Activated T-helper 2 cell treated with anti-CD3 and anti-CD28 coated beads, Interferon-gamma antibody, Interleukin-2, Interleukin-4, amounts not matched to agents 10 μg/mL and 5 μg/mL and 100 μg/mL, durations not matched to agents 14 hours and 24 hours and 36 hours (primary cell): ENCODE data around the gene UBE3D. TPM values are rescaled to one million over a fixed set of nuclear protein-coding genes. Genes with fewer than 3 reads are reported as not detected.
A peak's percentile ranks its signal among the peaks of the same experiment; 100 is the strongest.

Experiments
- DNase-seq: peaks from one replicate; pipeline ENCODE4 v3.0.0; 2021; ENCODE audit warnings: low spot score
- H3K27ac Mint-ChIP-seq: one replicate; pipeline ENCODE4 v1.8.0; 2021; ENCODE audit warnings: mixed read lengths
- H3K27me3 Mint-ChIP-seq: one replicate; pipeline ENCODE4 v1.8.0; 2021; ENCODE audit warnings: low read depth, mixed read lengths
- H3K36me3 Mint-ChIP-seq: one replicate; pipeline ENCODE4 v1.8.0; 2021; ENCODE audit warnings: low read depth, mixed read lengths
- H3K4me1 Mint-ChIP-seq: one replicate; pipeline ENCODE4 v1.8.0; 2021; ENCODE audit warnings: low read depth, mixed read lengths
- H3K4me3 Mint-ChIP-seq: one replicate; pipeline ENCODE4 v1.8.0; 2021; ENCODE audit warnings: low read depth, mild to moderate bottlenecking, moderate library complexity, mixed read lengths
- H3K9me3 Mint-ChIP-seq: one replicate; pipeline ENCODE4 v1.8.0; 2021; ENCODE audit warnings: mixed read lengths
- intact Hi-C: fragments of 100-400 bp; cut with micrococcal nuclease; formaldehyde crosslinking; loops from one replicate; pipeline ENCODE4 v1.15.1; 2023
- total RNA-seq: library from RNA; stranded (reverse); gene quantifications from 2 replicates; pipeline ENCODE4 v1.2.3, GENCODE V29; 2022

UBE3D gene
- total RNA-seq: 6.9 and 7.1 TPM in 2 replicates

GRCh38 chr6:83065511-83066192 is at the start of gene UBE3D:
TSS of gene UBE3D (minus strand) at chr6:83065841. CDS start at chr6:83065718, 123 bp downstream.
- peak; percentile 87 for DNase-seq

GRCh38 chr6:83114164-83114563 is 48.5 kb upstream of the UBE3D start:
- DNase-seq: no peak
- Mint-ChIP-seq H3K4me1 (no peaks in the 10 kb centered on the region), H3K27me3 (no peaks in the 10 kb centered on the region), H3K27ac (no peak overlapping the region), H3K4me3 (no peak overlapping the region), H3K36me3 (peaks cover 4% of the 10 kb centered on the region), H3K9me3 (no peaks in the 10 kb centered on the region)
- intact Hi-C loops: no loop called here

More at GRCh38 chr6:83065511-83066192, at the start of gene UBE3D:
- peak within 1 kb of the TSS; percentile 89 for H3K4me3 Mint-ChIP-seq
- intact Hi-C loops: loop anchor here (2.0 to 10.0 kb wide), 5 partner anchors 227 to 1311 kb away; partner anchors contain the start of genes IBTK and TENT5A
- H3K27me3 Mint-ChIP-seq: no peaks in the 10 kb centered on the region
- peaks cover 31% of the 10 kb centered on the region for H3K4me1 Mint-ChIP-seq
- H3K27ac Mint-ChIP-seq: peak within 1 kb of the TSS; percentile 82
- peaks cover 3% of the 10 kb centered on the region for H3K36me3 Mint-ChIP-seq
- no peaks in the 10 kb centered on the region for H3K9me3 Mint-ChIP-seq

GRCh38 chr6:83113258-83113657 is 47.6 kb upstream of the UBE3D start:
- DNase-seq: no peak
- H3K27me3 Mint-ChIP-seq: no peaks in the 10 kb centered on the region
- H3K36me3 Mint-ChIP-seq: peaks cover 4% of the 10 kb centered on the region
- intact Hi-C loops: no loop called here
- H3K4me1 Mint-ChIP-seq: no peaks in the 10 kb centered on the region
- no peak overlapping the region for H3K4me3 Mint-ChIP-seq
- no peak overlapping the region for H3K27ac Mint-ChIP-seq
- no peaks in the 10 kb centered on the region for H3K9me3 Mint-ChIP-seq

- intact Hi-C loops: no loop called here
- H3K4me1 Mint-ChIP-seq: no peaks in the 10 kb centered on the region
- H3K36me3 Mint-ChIP-seq: peaks cover 8% of the 10 kb centered on the region
- no peaks in the 10 kb centered on the region for H3K9me3 Mint-ChIP-seq
- H3K4me3 Mint-ChIP-seq: no peak overlapping the region
- DNase-seq: no peak
- H3K27ac Mint-ChIP-seq: no peak overlapping the region
- H3K27me3 Mint-ChIP-seq: no peaks in the 10 kb centered on the region
These were observed 42.7 kb upstream of the UBE3D start for GRCh38 chr6:83108378-83108777.

GRCh38 chr6:83098589-83098988 is 32.9 kb upstream of the UBE3D start:
- no peaks in the 10 kb centered on the region for H3K27me3 Mint-ChIP-seq
- no peak overlapping the region for H3K27ac Mint-ChIP-seq
- no peaks in the 10 kb centered on the region for H3K9me3 Mint-ChIP-seq
- no peak overlapping the region for H3K4me3 Mint-ChIP-seq
- no peak for DNase-seq
- intact Hi-C loops: no loop called here
- no peaks in the 10 kb centered on the region for H3K4me1 Mint-ChIP-seq
- peaks cover 6% of the 10 kb centered on the region for H3K36me3 Mint-ChIP-seq

GRCh38 chr6:83097675-83098074 is 32.0 kb upstream of the UBE3D start:
- peaks cover 6% of the 10 kb centered on the region for H3K36me3 Mint-ChIP-seq
- no peak overlapping the region for H3K4me3 Mint-ChIP-seq
- no peaks in the 10 kb centered on the region for H3K27me3 Mint-ChIP-seq
- no peaks in the 10 kb centered on the region for H3K9me3 Mint-ChIP-seq
- no peak for DNase-seq
- intact Hi-C loops: no loop called here
- H3K27ac Mint-ChIP-seq: no peak overlapping the region
- no peaks in the 10 kb centered on the region for H3K4me1 Mint-ChIP-seq

- intact Hi-C loops: no loop called here
- Mint-ChIP-seq H3K4me3 (no peak overlapping the region), H3K27me3 (no peaks in the 10 kb centered on the region), H3K36me3 (peaks cover 4% of the 10 kb centered on the region), H3K9me3 (no peaks in the 10 kb centered on the region), H3K27ac (no peak overlapping the region), H3K4me1 (no peaks in the 10 kb centered on the region)
- DNase-seq: no peak
These were observed 31.6 kb upstream of the UBE3D start for GRCh38 chr6:83097204-83097603.

- no peaks in the 10 kb centered on the region for H3K27me3 Mint-ChIP-seq
- intact Hi-C loops: no loop called here
- no peaks in the 10 kb centered on the region for H3K4me1 Mint-ChIP-seq
- no peak overlapping the region for H3K4me3 Mint-ChIP-seq
- H3K9me3 Mint-ChIP-seq: no peaks in the 10 kb centered on the region
- H3K27ac Mint-ChIP-seq: no peak overlapping the region
- no peak for DNase-seq
- no peaks in the 10 kb centered on the region for H3K36me3 Mint-ChIP-seq
These were observed 31.1 kb upstream of the UBE3D start for GRCh38 chr6:83096791-83097190.

- H3K9me3 Mint-ChIP-seq: no peaks in the 10 kb centered on the region
- H3K4me1 Mint-ChIP-seq: no peaks in the 10 kb centered on the region
- no peak overlapping the region for H3K4me3 Mint-ChIP-seq
- H3K36me3 Mint-ChIP-seq: no peaks in the 10 kb centered on the region
- DNase-seq: no peak
- no peak overlapping the region for H3K27ac Mint-ChIP-seq
- intact Hi-C loops: no loop called here
- H3K27me3 Mint-ChIP-seq: no peaks in the 10 kb centered on the region
These were observed 27.2 kb upstream of the UBE3D start for GRCh38 chr6:83092756-83093399.

GRCh38 chr6:83086751-83087150 is 21.1 kb upstream of the UBE3D start:
- Mint-ChIP-seq H3K27ac (no peak overlapping the region), H3K4me3 (no peak overlapping the region), H3K4me1 (peaks cover 10% of the 10 kb centered on the region), H3K27me3 (no peaks in the 10 kb centered on the region), H3K9me3 (no peaks in the 10 kb centered on the region), H3K36me3 (no peaks in the 10 kb centered on the region)
- no peak for DNase-seq
- intact Hi-C loops: no loop called here

- intact Hi-C loops: no loop called here
- Mint-ChIP-seq H3K4me3 (no peak overlapping the region), H3K9me3 (no peaks in the 10 kb centered on the region), H3K27me3 (no peaks in the 10 kb centered on the region), H3K4me1 (peaks cover 10% of the 10 kb centered on the region), H3K27ac (no peak overlapping the region), H3K36me3 (no peaks in the 10 kb centered on the region)
- DNase-seq: no peak
These were observed 17.8 kb upstream of the UBE3D start for GRCh38 chr6:83083476-83083875.

- H3K36me3 Mint-ChIP-seq: no peaks in the 10 kb centered on the region
- no peak for DNase-seq
- H3K27me3 Mint-ChIP-seq: no peaks in the 10 kb centered on the region
- intact Hi-C loops: no loop called here
- no peak overlapping the region for H3K4me3 Mint-ChIP-seq
- H3K27ac Mint-ChIP-seq: no peak overlapping the region
- peaks cover 10% of the 10 kb centered on the region for H3K4me1 Mint-ChIP-seq
- H3K9me3 Mint-ChIP-seq: no peaks in the 10 kb centered on the region
These were observed 8.0 kb upstream of the UBE3D start for GRCh38 chr6:83073615-83074014.

- DNase-seq: no peak
- no peak overlapping the region for H3K4me3 Mint-ChIP-seq
- no peak overlapping the region for H3K27ac Mint-ChIP-seq
- intact Hi-C loops: no loop called here
- peaks cover 14% of the 10 kb centered on the region for H3K4me1 Mint-ChIP-seq
- H3K36me3 Mint-ChIP-seq: no peaks in the 10 kb centered on the region
- no peaks in the 10 kb centered on the region for H3K27me3 Mint-ChIP-seq
- no peaks in the 10 kb centered on the region for H3K9me3 Mint-ChIP-seq
These were observed 7.1 kb upstream of the UBE3D start for GRCh38 chr6:83072726-83073125.
